H9 (cell line): Measurements from ENCODE around the gene OAF. TPM values are rescaled to one million over a fixed set of nuclear protein-coding genes. Genes with fewer than 3 reads are reported as not detected.

Experiments used
- DNase-seq: peaks from one replicate; pipeline ENCODE4 v3.0.0-alpha.2; 2017
- H2AFZ ChIP-seq: one replicate; pipeline ENCODE4 v1.6.1; 2013; ENCODE audit warnings: mild to moderate bottlenecking, low read length, control low read depth, moderate library complexity
- H2AK5ac ChIP-seq: 2 replicates; pipeline ENCODE4 v1.6.1; 2013; ENCODE audit warnings: low read length, control low read depth, mixed read lengths; ENCODE audit not compliant: insufficient read length
- H2BK120ac ChIP-seq: one replicate; pipeline ENCODE4 v1.6.1; 2013; ENCODE audit warnings: low read depth, mild to moderate bottlenecking, low read length, control low read depth, inconsistent platforms; ENCODE audit not compliant: poor library complexity, severe bottlenecking
- H2BK12ac ChIP-seq: 2 replicates; pipeline ENCODE4 v1.6.1; 2013; ENCODE audit warnings: low read length, control low read depth, mixed read lengths, low read depth; ENCODE audit not compliant: insufficient read length
- H2BK15ac ChIP-seq: 2 replicates; pipeline ENCODE4 v1.6.1; 2013; ENCODE audit warnings: low read depth, low read length, control low read depth
- H2BK20ac ChIP-seq: one replicate; pipeline ENCODE4 v1.6.1; 2013; ENCODE audit warnings: low read depth, mild to moderate bottlenecking, low read length, control low read depth, inconsistent platforms; ENCODE audit not compliant: poor library complexity, severe bottlenecking
- H2BK5ac ChIP-seq: 2 replicates; pipeline ENCODE4 v1.6.1; 2013; ENCODE audit warnings: low read length, control low read depth, mixed read lengths; ENCODE audit not compliant: insufficient read length
- H3K14ac ChIP-seq: 2 replicates; pipeline ENCODE4 v1.6.1; 2013; ENCODE audit warnings: low read length, control low read depth; ENCODE audit not compliant: insufficient read depth
- H3K18ac ChIP-seq: 2 replicates; pipeline ENCODE4 v1.6.1; 2013; ENCODE audit warnings: low read depth, mild to moderate bottlenecking, mixed read lengths, low read length, control low read depth; ENCODE audit not compliant: insufficient read length
- H3K23ac ChIP-seq: 2 replicates; pipeline ENCODE4 v1.6.1; 2013; ENCODE audit warnings: low read length, control low read depth, mixed read lengths, low read depth; ENCODE audit not compliant: insufficient read length
- H3K23me2 ChIP-seq: 2 replicates; pipeline ENCODE4 v1.6.1; 2013; ENCODE audit warnings: low read depth, mild to moderate bottlenecking, mixed read lengths, low read length, control low read depth; ENCODE audit not compliant: insufficient read length, poor library complexity, severe bottlenecking
- H3K27ac ChIP-seq: 2 replicates; pipeline ENCODE4 v1.5.1; 2013; ENCODE audit warnings: low read length, control low read depth, mixed read lengths, low read depth; ENCODE audit not compliant: insufficient read length
- H3K27me3 ChIP-seq: 2 replicates; pipeline ENCODE4 v1.6.1; 2013; ENCODE audit warnings: low read length, control low read depth, inconsistent platforms; ENCODE audit not compliant: insufficient read depth
- H3K4ac ChIP-seq: 2 replicates; pipeline ENCODE4 v1.6.1; 2013; ENCODE audit warnings: low read depth, mild to moderate bottlenecking, control low read depth, inconsistent platforms, low read length, moderate library complexity
- H3K4me1 ChIP-seq: 2 replicates; pipeline ENCODE4 v1.6.1; 2013; ENCODE audit warnings: low read length, control low read depth, inconsistent platforms; ENCODE audit not compliant: insufficient read depth
- H3K4me2 ChIP-seq: 2 replicates; pipeline ENCODE4 v1.6.1; 2013; ENCODE audit warnings: low read length, control low read depth, mixed read lengths; ENCODE audit not compliant: insufficient read length, insufficient read depth
- H3K56ac ChIP-seq: 2 replicates; pipeline ENCODE4 v1.6.1; 2013; ENCODE audit warnings: low read depth, mild to moderate bottlenecking, mixed read lengths, low read length, control low read depth; ENCODE audit not compliant: insufficient read length
- H3K79me1 ChIP-seq: 2 replicates; pipeline ENCODE4 v1.6.1; 2013; ENCODE audit warnings: low read depth, mild to moderate bottlenecking, moderate library complexity, low read length, control low read depth, inconsistent platforms; ENCODE audit not compliant: insufficient read depth, poor library complexity, severe bottlenecking
- H3K79me2 ChIP-seq: 2 replicates; pipeline ENCODE4 v1.6.1; 2013; ENCODE audit warnings: low read length, control low read depth, inconsistent platforms; ENCODE audit not compliant: insufficient read depth
- H3K9ac ChIP-seq: 2 replicates; pipeline ENCODE4 v1.6.1; 2013; ENCODE audit warnings: low read length, control low read depth, mixed read lengths; ENCODE audit not compliant: insufficient read length; ENCODE audit errors: extremely low read depth
- H3K9me3 ChIP-seq: one replicate; pipeline ENCODE4 v1.6.1; 2013; ENCODE audit warnings: low read depth, low read length, inconsistent platforms; ENCODE audit not compliant: control insufficient read depth
- H3T11ph ChIP-seq: one replicate; pipeline ENCODE4 v1.6.1; 2013; ENCODE audit warnings: mild to moderate bottlenecking, low read length, control low read depth, inconsistent platforms
- H4K20me1 ChIP-seq: one replicate; pipeline ENCODE4 v1.6.1; 2013; ENCODE audit not compliant: control insufficient read depth, insufficient read length, insufficient read depth
- H4K5ac ChIP-seq: 2 replicates; pipeline ENCODE4 v1.6.1; 2013; ENCODE audit warnings: low read depth, mild to moderate bottlenecking, mixed read lengths, low read length, control low read depth; ENCODE audit not compliant: insufficient read length
- H4K8ac ChIP-seq: replicated peaks from 2 replicates; pipeline ENCODE4 v1.6.1; 2013; ENCODE audit warnings: low read length, control low read depth, mixed read lengths, low read depth; ENCODE audit not compliant: insufficient read length
- H4K91ac ChIP-seq: 2 replicates; pipeline ENCODE4 v1.6.1; 2013; ENCODE audit warnings: low read depth, mild to moderate bottlenecking, moderate library complexity, mixed read lengths, low read length, control low read depth; ENCODE audit not compliant: insufficient read length
- H3K27ac Mint-ChIP-seq, 3 experiments: 2 replicates in 2 of 3; 3 replicates in 1 of 3; pipeline ENCODE4 v1.8.0; 2020 to 2021; ENCODE audit warnings: mixed read lengths in 3 of 3, mild to moderate bottlenecking in 1 of 3, moderate library complexity in 1 of 3
- H3K27me3 Mint-ChIP-seq: 2 replicates; pipeline ENCODE4 v1.8.0; 2021; ENCODE audit warnings: low read depth, mild to moderate bottlenecking, moderate library complexity, mixed read lengths
- H3K36me3 Mint-ChIP-seq, 3 experiments: 2 replicates in 2 of 3; 3 replicates in 1 of 3; pipeline ENCODE4 v1.8.0; 2020 to 2021; ENCODE audit warnings: low read depth in 3 of 3, mixed read lengths in 3 of 3; ENCODE audit not compliant: insufficient read depth in 1 of 3
- H3K4me1 Mint-ChIP-seq, 2 experiments: 2 replicates each; pipeline ENCODE4 v1.8.0; 2020; ENCODE audit warnings: mixed read lengths in 2 of 2
- H3K4me3 Mint-ChIP-seq, 2 experiments: 2 replicates in 1 of 2; 3 replicates in 1 of 2; pipeline ENCODE4 v1.8.0; 2020 to 2021; ENCODE audit warnings: mild to moderate bottlenecking in 2 of 2, mixed read lengths in 2 of 2, moderate library complexity in 1 of 2
- H3K9me3 Mint-ChIP-seq, 2 experiments: 2 replicates in 1 of 2; 3 replicates in 1 of 2; pipeline ENCODE4 v1.8.0; 2020; ENCODE audit warnings: mild to moderate bottlenecking in 2 of 2, mixed read lengths in 2 of 2, moderate library complexity in 1 of 2
- WGBS: extraction: QIAGEN DNeasy Blood & Tissue Kit; methylation state at CpG from one replicate; pipeline ENCODE4 v1.1.7; 2013; ENCODE audit warnings: missing lambda C conversion rate, low lambda C conversion rate, mixed read lengths; ENCODE audit not compliant: insufficient read length; ENCODE audit errors: extremely low coverage; 5-methylcytosine and 5-hydroxymethylcytosine counted together
- total RNA-seq: library from RNA; stranded (reverse); gene quantifications from 2 replicates; pipeline ENCODE4 v1.2.1, GENCODE V29; 2021
- TF ChIP-seq, protein P1 (sequence below): fragments of 200-600 bp; sonication (generic); conservative IDR thresholded peaks from 3 replicates; pipeline ENCODE4 v1.8.0; 2021; ENCODE audit warnings: antibody characterized with exemption, mild to moderate bottlenecking

Gene OAF
- total RNA-seq, 1 experiment from 2014 or later = 1.1 TPM

DNA sequence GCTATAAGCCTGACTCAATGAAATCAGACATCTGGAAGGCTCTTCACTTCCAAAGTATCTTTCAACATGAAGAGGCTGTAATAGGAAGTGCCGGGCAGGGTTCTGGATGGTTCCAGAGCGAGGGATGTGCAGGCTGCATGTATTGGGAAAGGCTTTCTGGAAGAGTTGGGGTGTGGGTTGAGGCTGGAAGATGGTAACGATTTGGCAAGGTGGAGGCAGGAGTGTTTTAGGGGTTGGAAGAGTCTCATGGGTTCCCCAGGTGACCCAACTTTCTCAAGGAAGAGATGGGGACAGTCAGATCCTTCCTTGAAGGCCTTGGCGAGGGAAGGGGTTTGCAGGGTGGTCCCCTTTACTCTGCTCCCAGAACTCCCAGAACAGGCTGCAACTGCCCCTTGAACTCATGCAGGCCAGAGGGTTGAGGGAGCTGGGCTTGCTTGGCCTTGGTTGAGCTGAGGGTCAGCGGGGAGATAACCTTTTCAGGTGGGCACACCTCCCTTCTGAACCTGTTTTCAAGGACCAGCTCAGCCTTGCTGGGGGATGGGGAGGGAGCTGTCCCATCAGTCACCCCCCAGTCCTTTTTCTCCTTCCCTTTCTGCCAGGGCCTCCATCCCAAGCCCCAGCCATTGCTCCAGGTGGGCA, 19.7 kb downstream of the OAF start:
- no peak for DNase-seq
- TF ChIP-seq, protein P1, sequence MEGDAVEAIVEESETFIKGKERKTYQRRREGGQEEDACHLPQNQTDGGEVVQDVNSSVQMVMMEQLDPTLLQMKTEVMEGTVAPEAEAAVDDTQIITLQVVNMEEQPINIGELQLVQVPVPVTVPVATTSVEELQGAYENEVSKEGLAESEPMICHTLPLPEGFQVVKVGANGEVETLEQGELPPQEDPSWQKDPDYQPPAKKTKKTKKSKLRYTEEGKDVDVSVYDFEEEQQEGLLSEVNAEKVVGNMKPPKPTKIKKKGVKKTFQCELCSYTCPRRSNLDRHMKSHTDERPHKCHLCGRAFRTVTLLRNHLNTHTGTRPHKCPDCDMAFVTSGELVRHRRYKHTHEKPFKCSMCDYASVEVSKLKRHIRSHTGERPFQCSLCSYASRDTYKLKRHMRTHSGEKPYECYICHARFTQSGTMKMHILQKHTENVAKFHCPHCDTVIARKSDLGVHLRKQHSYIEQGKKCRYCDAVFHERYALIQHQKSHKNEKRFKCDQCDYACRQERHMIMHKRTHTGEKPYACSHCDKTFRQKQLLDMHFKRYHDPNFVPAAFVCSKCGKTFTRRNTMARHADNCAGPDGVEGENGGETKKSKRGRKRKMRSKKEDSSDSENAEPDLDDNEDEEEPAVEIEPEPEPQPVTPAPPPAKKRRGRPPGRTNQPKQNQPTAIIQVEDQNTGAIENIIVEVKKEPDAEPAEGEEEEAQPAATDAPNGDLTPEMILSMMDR = no peak

More for the DNA sequence above, 19.7 kb downstream of the OAF start:
- no CpG with 5 or more reads among the region's 5 CpGs for WGBS
- H3K27me3 Mint-ChIP-seq = peaks cover 71% of the 10 kb centered on the region
- H3K23ac ChIP-seq = no peak overlapping the region
- H4K8ac ChIP-seq = no peak overlapping the region
- H2BK120ac ChIP-seq = no peak overlapping the region
- H3K9ac ChIP-seq = no peak overlapping the region
- H4K5ac ChIP-seq = no peak overlapping the region
- no peak overlapping the region for H2AFZ ChIP-seq
- H3K4me1 Mint-ChIP-seq = peaks cover 5 to 18% of the 10 kb centered on the region in 2 experiments; a peak in 3 of 4 replicates
- H2BK15ac ChIP-seq = no peak overlapping the region
- H3K79me2 ChIP-seq = no peaks in the 10 kb centered on the region
- H2BK12ac ChIP-seq = no peak overlapping the region
- no peak overlapping the region for H4K91ac ChIP-seq
- H2BK20ac ChIP-seq = no peak overlapping the region
- no peak overlapping the region for H2BK5ac ChIP-seq
- no peaks in the 10 kb centered on the region for H3K79me1 ChIP-seq
- no peak overlapping the region for H3K4me3 Mint-ChIP-seq
- no peak overlapping the region for H3K14ac ChIP-seq
- no peak overlapping the region for H3K18ac ChIP-seq
- H3K4me1 ChIP-seq = no peaks in the 10 kb centered on the region
- no peaks in the 10 kb centered on the region; a peak in 1 of 7 replicates for H3K36me3 Mint-ChIP-seq
- H4K20me1 ChIP-seq = no peaks in the 10 kb centered on the region
- H3K27ac ChIP-seq = no peak overlapping the region
- H3K23me2 ChIP-seq = no peaks in the 10 kb centered on the region
- no peak overlapping the region for H3K4ac ChIP-seq
- H3K56ac ChIP-seq = no peak overlapping the region
- H3T11ph ChIP-seq = no peak overlapping the region
- H3K9me3 ChIP-seq = no peaks in the 10 kb centered on the region
- H3K4me2 ChIP-seq = no peak overlapping the region
- H2AK5ac ChIP-seq = no peak overlapping the region
- no peak overlapping the region for H3K27ac Mint-ChIP-seq
- no peaks in the 10 kb centered on the region for H3K27me3 ChIP-seq
- H3K9me3 Mint-ChIP-seq = no peaks in the 10 kb centered on the region; a peak in 1 of 5 replicates
